GM12878 (cell line): Measurements from ENCODE around the gene DSTN. TPM values are rescaled to one million over a fixed set of nuclear protein-coding genes. Genes with fewer than 3 reads are reported as not detected.

ENCODE experiments used
- ATAC-seq: fragments of 200-7000 bp; cut with Tn5 transposase; 3 replicates; pipeline ENCODE4 v1.9.1; 2020; ENCODE audit warnings: mild to moderate bottlenecking, moderate library complexity
- BruUV-seq: library from RNA; stranded (reverse); fragments of 400-500 nt; replicated peaks from 2 replicates; lab custom pipeline; 2021; lab: Mats Ljungman, UMichigan
- CTCF ChIA-PET: fragments of 300-600 bp; sonication (Branson Sonifier 250); formaldehyde crosslinking; extraction: SDS; loops from one replicate; lab custom pipeline; 2021; ENCODE audit warnings: inconsistent platforms; lab: Yijun Ruan, JAX
- POLR2A ChIA-PET: fragments of 350-600 bp; formaldehyde crosslinking; extraction: SDS; loops from one replicate; lab custom pipeline; 2021; ENCODE audit warnings: inconsistent platforms; lab: Charles Lee
- RAD21 ChIA-PET: fragments of 300-600 bp; sonication (Branson Sonifier 250); formaldehyde crosslinking; loops from one replicate; lab custom pipeline; 2023; ENCODE audit warnings: antibody characterized with exemption; ENCODE audit not compliant: unreplicated experiment; lab: Charles Lee
- SMC1A ChIA-PET: fragments of 300-600 bp; sonication (Branson Sonifier 250); formaldehyde crosslinking; loops from one replicate; lab custom pipeline; 2023; ENCODE audit not compliant: unreplicated experiment, uncharacterized antibody; lab: Charles Lee
- DNase-seq: peaks from one replicate; pipeline ENCODE4 v3.0.0-alpha.2; 2011; ENCODE audit warnings: low read depth, low spot score
- FAIRE-seq: peaks from 3 replicates; lab custom pipeline; 2011; peaks lifted over from hg19 to GRCh38; lab: Jason Lieb, UNC
- H2AFZ ChIP-seq: 2 replicates; pipeline ENCODE4 v1.6.0; 2011; ENCODE audit warnings: low read depth, low read length, control low read depth; ENCODE audit not compliant: control insufficient read depth
- H3K27ac ChIP-seq: 2 replicates; pipeline ENCODE4 v1.5.1; 2011; ENCODE audit warnings: control low read depth; ENCODE audit not compliant: control insufficient read depth, insufficient read depth
- H3K27me3 ChIP-seq, 2 experiments: replicated peaks in 1 of 2; 2 replicates each; pipeline versions ENCODE4 v1.6.0 to v1.6.1; 2011; ENCODE audit warnings: low read length in 1 of 2; ENCODE audit not compliant: control insufficient read depth in 2 of 2, insufficient read depth in 2 of 2
- H3K36me3 ChIP-seq, 2 experiments: 2 replicates each; pipeline ENCODE4 v1.5.1; 2011; ENCODE audit warnings: low read length in 1 of 2; ENCODE audit not compliant: control insufficient read depth in 2 of 2, insufficient read depth in 2 of 2
- H3K4me1 ChIP-seq: 2 replicates; pipeline ENCODE4 v1.6.1; 2011; ENCODE audit warnings: mild to moderate bottlenecking, low read length, moderate library complexity, mixed read lengths; ENCODE audit not compliant: control insufficient read depth, insufficient read depth
- H3K4me2 ChIP-seq: 2 replicates; pipeline ENCODE4 v1.6.0; 2011; ENCODE audit warnings: control low read depth; ENCODE audit not compliant: control insufficient read depth, insufficient read depth
- H3K4me3 ChIP-seq: fragments of 200-600 bp; sonication (generic); 2 replicates; pipeline ENCODE4 v1.5.1; 2016
- H3K79me2 ChIP-seq: 2 replicates; pipeline ENCODE4 v1.6.0; 2011; ENCODE audit warnings: low read length; ENCODE audit not compliant: control insufficient read depth, insufficient read depth
- H3K9ac ChIP-seq: 2 replicates; pipeline ENCODE4 v1.8.0; 2011; ENCODE audit warnings: low read length, control low read depth, mixed read lengths; ENCODE audit not compliant: control insufficient read depth, insufficient read depth
- H3K9me3 ChIP-seq: replicated peaks from 3 replicates; pipeline ENCODE4 v1.5.1; 2011; ENCODE audit warnings: mild to moderate bottlenecking, low read length; ENCODE audit not compliant: control insufficient read depth, insufficient read depth
- H4K20me1 ChIP-seq: 2 replicates; pipeline ENCODE4 v1.6.0; 2011; ENCODE audit not compliant: control insufficient read depth, insufficient read depth
- CEBPB ChIP-seq, 2 experiments: fragments of 150-350 bp in 1 of 2; IDR thresholded peaks; 2 replicates each; pipeline ENCODE4 v1.6.1; 2012 to 2014; ENCODE audit warnings: low read depth in 2 of 2, low read length in 2 of 2, borderline replicate concordance in 1 of 2, inconsistent platforms in 1 of 2
- KAT2A ChIP-seq: conservative IDR thresholded peaks from 2 replicates; pipeline ENCODE4 v1.6.1; 2011; ENCODE audit warnings: low read depth, low read length; ENCODE audit not compliant: control insufficient read depth
- POLR2AphosphoS2 ChIP-seq: IDR thresholded peaks from 2 replicates; pipeline ENCODE4 v1.6.1; 2011; ENCODE audit warnings: low read depth, mild to moderate bottlenecking, low read length, improper control_type of control experiment, moderate library complexity
- RCOR1 ChIP-seq: conservative IDR thresholded peaks from 2 replicates; pipeline ENCODE4 v1.6.1; 2012; ENCODE audit warnings: low read depth, low read length, improper control_type of control experiment
- SREBF1 ChIP-seq: IDR thresholded peaks from 2 replicates; pipeline ENCODE4 v1.6.1; 2012; ENCODE audit warnings: mild to moderate bottlenecking, low read length
- STAT3 ChIP-seq: IDR thresholded peaks from 2 replicates; pipeline ENCODE4 v1.6.1; 2011; ENCODE audit warnings: low read depth, low read length, improper control_type of control experiment
- TCF7 ChIP-seq: IDR thresholded peaks from 2 replicates; pipeline ENCODE4 v1.6.1; 2014; ENCODE audit warnings: antibody characterized with exemption, borderline replicate concordance
- ZBTB33 ChIP-seq: fragments of 450-650 bp; IDR thresholded peaks from 2 replicates; pipeline ENCODE4 v1.6.1; 2017; ENCODE audit warnings: mild to moderate bottlenecking
- ZNF592 ChIP-seq: fragments of 450-650 bp; IDR thresholded peaks from 2 replicates; pipeline ENCODE4 v1.6.1; 2017; ENCODE audit warnings: mild to moderate bottlenecking, moderate library complexity
- WGBS: methylation state at CpG from one replicate; pipeline ENCODE4 v1.1.6; 2016; ENCODE audit warnings: low lambda C conversion rate; ENCODE audit not compliant: insufficient replicate concordance, insufficient coverage; ENCODE audit errors: missing lambda C conversion rate; 5-methylcytosine and 5-hydroxymethylcytosine counted together
- in situ Hi-C: fragments of 300-500 bp; cut with MboI; formaldehyde crosslinking; loops from 9 replicates; pipeline ENCODE4 v1.14.3; 2018; ENCODE audit warnings: mixed read lengths
- intact Hi-C: fragments of 100-400 bp; cut with micrococcal nuclease; formaldehyde crosslinking; loops from one replicate; pipeline ENCODE4 v1.14.2; 2022; ENCODE audit not compliant: unreplicated experiment
- polyA plus RNA-seq, 11 experiments: library from polyadenylated mRNA; depleted of rRNA in 4 of 11; unstranded in 6 of 11; stranded (reverse) in 5 of 11; fragments of >200 nt; fragmentation: Nextera tagmentation in 4 of 11; fragmentation: Illumina TruSeq in 1 of 11; extraction: Ambion mirVana in 4 of 11; extraction: Trizol in 1 of 11; gene quantifications; 1 replicate in 1 of 11; 2 replicates in 10 of 11; pipeline versions ENCODE4 v1.2.1 to v1.2.3, GENCODE V29; 2011 to 2016; ENCODE audit warnings: inconsistent platforms in 2 of 11, missing spikeins in 2 of 11, low read depth in 1 of 11
- total RNA-seq, 4 experiments: library from RNA; depleted of rRNA in 3 of 4; stranded (reverse); fragments of >200 nt in 3 of 4; fragmentation: Illumina TruSeq in 1 of 4; extraction: Trizol in 1 of 4; gene quantifications; 2 replicates each; pipeline versions ENCODE4 v1.2.1 to v1.2.3, GENCODE V29; 2013 to 2021

Gene DSTN
- total and polyA plus RNA-seq, 10 of the 15 experiments (the other 5 are each of a cell fraction or from before 2014, with no cell fraction given): 26.7 to 137 (median 40.8) TPM

GRCh38 chr20:17651129-17651759, 81.4 kb downstream of the DSTN start:
- in situ Hi-C loops (no loop called here), intact Hi-C loops (loop anchor here (10.0 kb wide), 1 partner anchor 244 kb away; no protein-coding TSS in a partner anchor)
- ChIA-PET POLR2A (no interaction called here), SMC1A (interaction anchor here (0.8 to 1.1 kb wide), 3 partner anchors 245 to 293 kb away, joined by 3 read pairs; no protein-coding TSS in a partner anchor), CTCF (interaction anchor here (0.6 to 2.7 kb wide), 3 partner anchors 247 to 348 kb away, joined by 3 to 8 read pairs (median 5); no protein-coding TSS in a partner anchor), RAD21 (no interaction called here)
- Histone ChIP-seq H3K36me3 (peaks cover 2 to 7% of the 10 kb centered on the region in 2 experiments; a peak in 3 of 4 replicates), H3K4me1 (peaks cover 9% of the 10 kb centered on the region), H3K27ac (no peak overlapping the region), H3K4me2 (no peak overlapping the region), H3K9me3 (no peaks in the 10 kb centered on the region), H3K27me3 (no peaks in the 10 kb centered on the region), H2AFZ (no peak overlapping the region), H4K20me1 (no peaks in the 10 kb centered on the region), H3K79me2 (no peaks in the 10 kb centered on the region; the same call in 1 of the 2 replicates), H3K4me3 (no peak overlapping the region), H3K9ac (no peak overlapping the region)
- TF ChIP-seq RCOR1: no peak
- TF ChIP-seq KAT2A: no peak
- no peak for TF ChIP-seq TCF7
- TF ChIP-seq POLR2AphosphoS2: no peak
- no peak for TF ChIP-seq ZBTB33
- no peak for TF ChIP-seq SREBF1
- TF ChIP-seq STAT3: no peak
- TF ChIP-seq CEBPB (IDR thresholded peaks at IDR 0.05; ENCODE audit: borderline replicate concordance in 1 of 2, low read depth in 2 of 2, low read length in 2 of 2): no peak
- no peak for TF ChIP-seq ZNF592
- ATAC-seq: no peak
- 63% methylated on average over 11 of the region's 11 CpGs for WGBS
- DNase-seq: no peak
- BruUV-seq: no TSS peak
- no peak for FAIRE-seq
